ENCODE results near the gene DERL3.

DNA sequence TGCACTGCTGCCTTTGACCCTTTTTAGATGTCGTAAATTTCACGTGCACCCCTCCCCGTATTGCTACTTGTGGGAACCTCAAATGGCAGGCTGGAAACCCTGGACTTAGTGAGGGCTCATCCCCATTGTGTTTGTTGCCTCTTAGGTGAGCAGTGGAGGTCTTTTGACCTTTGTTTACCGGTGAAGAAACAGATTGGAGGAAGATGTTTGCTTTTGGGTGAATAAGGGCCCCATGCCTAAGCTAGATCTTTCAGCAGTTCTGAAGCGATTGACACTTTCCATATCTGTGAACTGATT lies 51.3 kb downstream of the DERL3 start:
- TF ChIP-seq, protein P1, sequence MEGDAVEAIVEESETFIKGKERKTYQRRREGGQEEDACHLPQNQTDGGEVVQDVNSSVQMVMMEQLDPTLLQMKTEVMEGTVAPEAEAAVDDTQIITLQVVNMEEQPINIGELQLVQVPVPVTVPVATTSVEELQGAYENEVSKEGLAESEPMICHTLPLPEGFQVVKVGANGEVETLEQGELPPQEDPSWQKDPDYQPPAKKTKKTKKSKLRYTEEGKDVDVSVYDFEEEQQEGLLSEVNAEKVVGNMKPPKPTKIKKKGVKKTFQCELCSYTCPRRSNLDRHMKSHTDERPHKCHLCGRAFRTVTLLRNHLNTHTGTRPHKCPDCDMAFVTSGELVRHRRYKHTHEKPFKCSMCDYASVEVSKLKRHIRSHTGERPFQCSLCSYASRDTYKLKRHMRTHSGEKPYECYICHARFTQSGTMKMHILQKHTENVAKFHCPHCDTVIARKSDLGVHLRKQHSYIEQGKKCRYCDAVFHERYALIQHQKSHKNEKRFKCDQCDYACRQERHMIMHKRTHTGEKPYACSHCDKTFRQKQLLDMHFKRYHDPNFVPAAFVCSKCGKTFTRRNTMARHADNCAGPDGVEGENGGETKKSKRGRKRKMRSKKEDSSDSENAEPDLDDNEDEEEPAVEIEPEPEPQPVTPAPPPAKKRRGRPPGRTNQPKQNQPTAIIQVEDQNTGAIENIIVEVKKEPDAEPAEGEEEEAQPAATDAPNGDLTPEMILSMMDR (IDR thresholded peaks at IDR 0.05; ENCODE audit: low read depth, low read length), result no peak
- no peak for TF ChIP-seq POLR2A (IDR thresholded peaks at IDR 0.05; ENCODE audit: extremely low read depth, insufficient read length)

Data from NB4 (cell line).